Mesodermal cell (in vitro differentiated cells): ENCODE measurements around the gene UCN.

Experiments used
- H3K27ac ChIP-seq: 2 replicates; pipeline ENCODE4 v1.7.0; 2013; ENCODE audit warnings: mild to moderate bottlenecking, low read depth, low read length, moderate library complexity; ENCODE audit not compliant: severe bottlenecking
- H3K36me3 ChIP-seq: 2 replicates; pipeline ENCODE4 v1.7.1; 2013; ENCODE audit warnings: mild to moderate bottlenecking, low read length, moderate library complexity; ENCODE audit not compliant: control insufficient read depth, insufficient read depth
- H3K4me1 ChIP-seq: one replicate; pipeline ENCODE4 v1.7.1; 2013; ENCODE audit warnings: mild to moderate bottlenecking, low read length; ENCODE audit not compliant: insufficient read depth, control insufficient read depth, poor library complexity, severe bottlenecking
- H3K4me3 ChIP-seq: 2 replicates; pipeline ENCODE4 v1.7.0; 2013; ENCODE audit warnings: low read length, control low read depth, mild to moderate bottlenecking; ENCODE audit not compliant: insufficient read depth, poor library complexity, severe bottlenecking; ENCODE audit errors: extremely low read depth
- H3K9me3 ChIP-seq: 2 replicates; pipeline ENCODE4 v1.7.1; 2013; ENCODE audit warnings: mild to moderate bottlenecking, low read length, moderate library complexity; ENCODE audit not compliant: control insufficient read depth
- WGBS, 2 experiments: methylation state at CpG; one replicate each; pipeline ENCODE4 v1.1.5; 2013; ENCODE audit warnings: missing lambda C conversion rate in 2 of 2; ENCODE audit not compliant: insufficient coverage in 2 of 2; 5-methylcytosine and 5-hydroxymethylcytosine counted together

Gene UCN

GRCh38 chr2:27313882-27314645 is 5.8 kb upstream of the UCN start:
- no peaks in the 10 kb centered on the region for H3K4me1 ChIP-seq
- 90 to 95% methylated on average over 3 to 5 of the region's 8 CpGs for WGBS, 2 experiments
- peaks cover 7% of the 10 kb centered on the region for H3K36me3 ChIP-seq
- H3K4me3 ChIP-seq: no peak overlapping the region
- no peak overlapping the region for H3K27ac ChIP-seq
- H3K9me3 ChIP-seq: no peaks in the 10 kb centered on the region

GRCh38 chr2:27312152-27312551 is 3.9 kb upstream of the UCN start:
- H3K4me1 ChIP-seq: no peaks in the 10 kb centered on the region
- no peak overlapping the region for H3K4me3 ChIP-seq
- 100% methylated on average over 1 of the region's 3 CpGs; no CpG with 5 or more reads in 1 of the 2 experiments for WGBS, 2 experiments
- no peak overlapping the region for H3K27ac ChIP-seq
- peaks cover 6% of the 10 kb centered on the region for H3K36me3 ChIP-seq
- no peaks in the 10 kb centered on the region for H3K9me3 ChIP-seq

- Histone ChIP-seq H3K36me3 (peaks cover 4% of the 10 kb centered on the region), H3K4me3 (no peak overlapping the region), H3K4me1 (no peaks in the 10 kb centered on the region), H3K9me3 (no peaks in the 10 kb centered on the region), H3K27ac (no peak overlapping the region)
- 94 to 98% methylated on average over 5 to 6 of the region's 6 CpGs for WGBS, 2 experiments
Measured at GRCh38 chr2:27309651-27310050, 1.4 kb upstream of the UCN start.

- Histone ChIP-seq H3K4me1 (no peaks in the 10 kb centered on the region), H3K36me3 (peaks cover 4% of the 10 kb centered on the region), H3K27ac (no peak overlapping the region), H3K9me3 (no peaks in the 10 kb centered on the region), H3K4me3 (no peak overlapping the region)
- 4% methylated on average over 54 to 61 of the region's 75 CpGs for WGBS, 2 experiments
Measured at GRCh38 chr2:27307545-27308358, 493 bp downstream of the UCN start.

GRCh38 chr2:27307287-27307544 is 1.0 kb downstream of the UCN start:
- 18 to 21% methylated on average over 9 to 12 of the region's 14 CpGs for WGBS, 2 experiments
- H3K4me3 ChIP-seq: no peak overlapping the region
- no peaks in the 10 kb centered on the region for H3K9me3 ChIP-seq

GRCh38 chr2:27306573-27307286 is 1.5 kb downstream of the UCN start:
- WGBS, 2 experiments: 23 to 28% methylated on average over 39 to 46 of the region's 51 CpGs
- Histone ChIP-seq H3K27ac (no peak overlapping the region), H3K4me3 (no peak overlapping the region)

More at GRCh38 chr2:27307287-27307544, 1.0 kb downstream of the UCN start:
- no peak overlapping the region for H3K27ac ChIP-seq
- H3K4me1 ChIP-seq: no peaks in the 10 kb centered on the region
- peaks cover 4% of the 10 kb centered on the region for H3K36me3 ChIP-seq

GRCh38 chr2:27306136-27306535 is 2.1 kb downstream of the UCN start:
- WGBS, 2 experiments: 80 to 84% methylated on average over 14 to 19 of the region's 26 CpGs
- H3K4me1 ChIP-seq: no peaks in the 10 kb centered on the region
- no peak overlapping the region for H3K4me3 ChIP-seq
- H3K9me3 ChIP-seq: no peaks in the 10 kb centered on the region
- peaks cover 4% of the 10 kb centered on the region for H3K36me3 ChIP-seq
- H3K27ac ChIP-seq: no peak overlapping the region

More at GRCh38 chr2:27306573-27307286, 1.5 kb downstream of the UCN start:
- H3K36me3 ChIP-seq: peaks cover 4% of the 10 kb centered on the region
- no peaks in the 10 kb centered on the region for H3K4me1 ChIP-seq
- no peaks in the 10 kb centered on the region for H3K9me3 ChIP-seq

- peaks cover 4% of the 10 kb centered on the region for H3K36me3 ChIP-seq
- no peaks in the 10 kb centered on the region for H3K9me3 ChIP-seq
- no peaks in the 10 kb centered on the region for H3K4me1 ChIP-seq
- no peak overlapping the region for H3K27ac ChIP-seq
- no peak overlapping the region for H3K4me3 ChIP-seq
- 86 to 92% methylated on average over 13 to 16 of the region's 16 CpGs for WGBS, 2 experiments
Measured at GRCh38 chr2:27305516-27305915, 2.7 kb downstream of the UCN start.

- H3K4me3 ChIP-seq: no peak overlapping the region
- H3K4me1 ChIP-seq: no peaks in the 10 kb centered on the region
- WGBS, 2 experiments: 93 to 95% methylated on average over 8 to 9 of the region's 13 CpGs
- no peak overlapping the region for H3K27ac ChIP-seq
- H3K36me3 ChIP-seq: peaks cover 2% of the 10 kb centered on the region
- H3K9me3 ChIP-seq: no peaks in the 10 kb centered on the region
Measured at GRCh38 chr2:27304488-27305240, 3.6 kb downstream of the UCN start.
